ENCODE results near the gene LRRC8C. TPM values are rescaled to one million over a fixed set of nuclear protein-coding genes. Genes with fewer than 3 reads are reported as not detected.

Gene LRRC8C
- total RNA-seq, 1 donor, result 2.2 TPM

DNA sequence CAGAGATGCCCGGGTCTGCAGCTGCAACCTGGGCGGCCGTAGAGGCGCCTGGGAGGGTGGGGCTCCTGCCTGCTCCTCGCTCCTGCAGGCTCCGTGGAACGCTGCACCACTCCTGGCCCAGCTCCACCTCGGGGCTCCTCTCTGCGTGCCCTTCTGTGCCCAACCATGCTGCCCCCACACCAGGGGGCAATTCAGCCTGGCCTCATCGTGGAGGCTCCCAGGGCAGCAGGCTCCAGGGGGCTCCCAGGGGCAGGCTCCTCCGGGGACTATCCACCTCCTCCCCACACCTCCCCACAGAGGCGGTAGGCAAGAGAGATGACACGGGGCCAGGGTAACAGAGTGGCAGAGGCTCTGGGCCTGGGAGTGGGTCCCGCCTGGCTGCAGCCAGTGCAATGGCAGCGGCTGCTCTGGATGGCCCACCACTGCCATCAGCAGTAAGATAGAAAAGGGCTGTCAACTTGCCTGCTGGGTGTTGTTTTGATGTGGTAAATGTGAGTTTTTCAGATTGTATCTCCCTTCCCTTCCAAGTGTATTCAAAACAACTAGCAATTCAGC, 22.4 kb upstream of the LRRC8C start:
- H3K36me3 ChIP-seq (ENCODE audit: insufficient read depth, low read length), result no peaks in the 10 kb centered on the region
- no peak overlapping the region for H2AFZ ChIP-seq (ENCODE audit: low read length)
- TF ChIP-seq, protein P1, sequence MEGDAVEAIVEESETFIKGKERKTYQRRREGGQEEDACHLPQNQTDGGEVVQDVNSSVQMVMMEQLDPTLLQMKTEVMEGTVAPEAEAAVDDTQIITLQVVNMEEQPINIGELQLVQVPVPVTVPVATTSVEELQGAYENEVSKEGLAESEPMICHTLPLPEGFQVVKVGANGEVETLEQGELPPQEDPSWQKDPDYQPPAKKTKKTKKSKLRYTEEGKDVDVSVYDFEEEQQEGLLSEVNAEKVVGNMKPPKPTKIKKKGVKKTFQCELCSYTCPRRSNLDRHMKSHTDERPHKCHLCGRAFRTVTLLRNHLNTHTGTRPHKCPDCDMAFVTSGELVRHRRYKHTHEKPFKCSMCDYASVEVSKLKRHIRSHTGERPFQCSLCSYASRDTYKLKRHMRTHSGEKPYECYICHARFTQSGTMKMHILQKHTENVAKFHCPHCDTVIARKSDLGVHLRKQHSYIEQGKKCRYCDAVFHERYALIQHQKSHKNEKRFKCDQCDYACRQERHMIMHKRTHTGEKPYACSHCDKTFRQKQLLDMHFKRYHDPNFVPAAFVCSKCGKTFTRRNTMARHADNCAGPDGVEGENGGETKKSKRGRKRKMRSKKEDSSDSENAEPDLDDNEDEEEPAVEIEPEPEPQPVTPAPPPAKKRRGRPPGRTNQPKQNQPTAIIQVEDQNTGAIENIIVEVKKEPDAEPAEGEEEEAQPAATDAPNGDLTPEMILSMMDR (IDR thresholded peaks at IDR 0.05; ENCODE audit: extremely low read depth, low read depth, low read length), result no peak
- H4K20me1 ChIP-seq (ENCODE audit: insufficient read depth, low read length), result no peaks in the 10 kb centered on the region
- no peak for DNase-seq (ENCODE audit: insufficient read length, low spot score, missing footprints)
- peaks cover 6% of the 10 kb centered on the region for H3K4me1 ChIP-seq (ENCODE audit: insufficient read depth, low read length)
- no peak overlapping the region for H3K27ac ChIP-seq (ENCODE audit: low read depth, low read length)
- H3K79me2 ChIP-seq (ENCODE audit: insufficient read depth, low read length), result no peaks in the 10 kb centered on the region
- no peak overlapping the region for H3K4me2 ChIP-seq (ENCODE audit: insufficient read depth, low read length)
- H3K9me3 ChIP-seq (ENCODE audit: low read depth, low read length), result no peaks in the 10 kb centered on the region
- H3K4me3 ChIP-seq (ENCODE audit: insufficient read depth, low read length), result no peak overlapping the region
- H3K27me3 ChIP-seq (ENCODE audit: insufficient read depth, low read length), result no peaks in the 10 kb centered on the region

DNA sequence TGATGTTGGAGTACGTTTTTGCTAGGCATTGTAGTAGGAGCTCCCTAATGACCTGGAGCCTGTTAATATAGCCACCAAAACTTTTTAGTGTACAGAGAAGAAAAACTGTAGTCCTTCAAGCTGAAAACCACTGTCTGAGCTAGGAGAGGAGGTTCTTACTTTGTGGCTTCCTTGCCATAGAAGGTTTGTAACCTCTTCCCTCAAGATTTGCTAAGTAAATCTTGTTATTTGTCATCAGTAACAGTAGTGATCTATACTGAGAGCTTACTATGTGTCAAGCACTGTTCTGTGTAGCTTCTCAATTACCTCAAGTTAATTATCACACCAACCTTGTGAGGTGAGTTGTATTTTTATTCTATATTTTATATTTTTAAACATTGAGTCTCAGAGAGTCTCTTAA, 21.2 kb upstream of the LRRC8C start:
- Histone ChIP-seq H3K4me1 (ENCODE audit: insufficient read depth, low read length) (no peaks in the 10 kb centered on the region), H3K36me3 (ENCODE audit: insufficient read depth, low read length) (no peaks in the 10 kb centered on the region), H3K9me3 (ENCODE audit: low read depth, low read length) (no peaks in the 10 kb centered on the region), H3K27ac (ENCODE audit: low read depth, low read length) (no peak overlapping the region), H3K27me3 (ENCODE audit: insufficient read depth, low read length) (no peaks in the 10 kb centered on the region), H3K79me2 (ENCODE audit: insufficient read depth, low read length) (no peaks in the 10 kb centered on the region), H4K20me1 (ENCODE audit: insufficient read depth, low read length) (no peaks in the 10 kb centered on the region), H3K4me2 (ENCODE audit: insufficient read depth, low read length) (no peak overlapping the region), H3K4me3 (ENCODE audit: insufficient read depth, low read length) (no peak overlapping the region), H2AFZ (ENCODE audit: low read length) (no peak overlapping the region)
- TF ChIP-seq, protein P1 (IDR thresholded peaks at IDR 0.05; ENCODE audit: extremely low read depth, low read depth, low read length), result no peak
- DNase-seq (ENCODE audit: insufficient read length, low spot score, missing footprints), result no peak

DNA sequence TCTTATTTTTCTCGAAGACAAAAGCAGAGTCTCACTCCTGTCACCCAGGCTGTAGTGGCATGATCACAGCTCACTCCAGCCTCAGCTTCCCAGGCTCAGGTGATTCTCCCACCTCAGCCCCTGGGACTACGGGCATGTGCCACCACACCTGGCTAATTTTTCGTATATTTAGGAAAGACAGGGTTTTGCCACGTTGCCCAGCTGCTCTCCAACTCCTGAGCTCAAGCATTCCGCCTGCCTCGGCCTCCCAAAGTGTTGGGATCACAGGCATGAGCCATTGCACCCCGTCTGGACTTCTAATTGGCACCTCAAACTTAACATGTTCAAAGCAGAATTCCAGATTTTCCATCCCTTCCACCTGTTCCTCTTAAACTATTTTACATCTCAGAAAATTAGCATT, 19.0 kb upstream of the LRRC8C start:
- Histone ChIP-seq H3K4me3 (ENCODE audit: insufficient read depth, low read length) (no peak overlapping the region), H3K4me1 (ENCODE audit: insufficient read depth, low read length) (no peaks in the 10 kb centered on the region), H4K20me1 (ENCODE audit: insufficient read depth, low read length) (no peaks in the 10 kb centered on the region), H2AFZ (ENCODE audit: low read length) (no peak overlapping the region), H3K27ac (ENCODE audit: low read depth, low read length) (no peak overlapping the region), H3K27me3 (ENCODE audit: insufficient read depth, low read length) (no peaks in the 10 kb centered on the region), H3K36me3 (ENCODE audit: insufficient read depth, low read length) (no peaks in the 10 kb centered on the region), H3K79me2 (ENCODE audit: insufficient read depth, low read length) (no peaks in the 10 kb centered on the region), H3K9me3 (ENCODE audit: low read depth, low read length) (no peaks in the 10 kb centered on the region), H3K4me2 (ENCODE audit: insufficient read depth, low read length) (no peak overlapping the region)
- TF ChIP-seq, protein P1 (IDR thresholded peaks at IDR 0.05; ENCODE audit: extremely low read depth, low read depth, low read length), result no peak
- DNase-seq (ENCODE audit: insufficient read length, low spot score, missing footprints), result no peak

DNA sequence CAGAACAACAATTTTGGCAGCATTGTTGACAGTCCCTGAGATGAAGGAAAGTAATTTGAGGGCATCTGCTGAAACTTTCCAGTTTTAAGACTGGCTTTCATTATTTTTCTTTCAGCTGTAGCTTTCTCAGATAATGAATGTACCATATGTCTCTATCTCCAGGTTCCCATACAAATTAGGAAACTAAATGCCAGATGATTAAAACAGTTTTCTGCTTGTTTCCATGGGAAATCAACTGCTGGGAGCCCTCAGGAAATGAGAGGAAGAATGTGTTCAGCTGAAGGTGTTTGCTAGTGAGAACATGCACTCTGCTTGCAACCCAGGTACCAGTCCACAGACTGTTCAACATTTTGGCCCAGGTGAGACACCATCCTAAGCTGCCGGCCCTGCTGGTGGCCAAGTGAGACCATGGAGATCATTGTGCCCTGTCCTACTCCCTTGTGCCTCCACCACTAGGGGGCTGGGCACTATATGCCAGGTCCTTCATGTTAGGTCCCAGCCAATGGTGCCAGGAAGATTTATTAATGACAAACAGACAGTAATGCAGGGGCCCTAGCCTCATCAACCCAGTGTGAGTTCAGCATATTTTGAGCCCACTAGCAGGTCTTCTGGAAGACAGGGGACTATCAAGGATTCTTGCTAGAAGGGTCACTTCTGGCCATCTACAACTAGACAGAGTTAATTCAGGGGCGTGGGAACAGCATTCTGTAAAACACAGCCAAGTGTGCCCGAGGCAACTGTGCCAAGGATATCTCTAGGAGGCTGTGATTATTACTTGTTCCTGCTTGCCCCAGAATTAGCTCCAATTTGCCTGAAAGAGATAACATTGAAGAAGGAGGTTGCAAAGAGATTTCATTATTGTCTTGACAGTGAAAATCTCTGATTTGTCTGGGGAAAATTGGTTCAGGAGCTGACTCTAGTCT, 17.0 kb upstream of the LRRC8C start:
- Histone ChIP-seq H3K4me2 (ENCODE audit: insufficient read depth, low read length) (no peak overlapping the region), H3K36me3 (ENCODE audit: insufficient read depth, low read length) (no peaks in the 10 kb centered on the region), H3K27ac (ENCODE audit: low read depth, low read length) (no peak overlapping the region), H4K20me1 (ENCODE audit: insufficient read depth, low read length) (no peaks in the 10 kb centered on the region), H3K9me3 (ENCODE audit: low read depth, low read length) (no peaks in the 10 kb centered on the region), H2AFZ (ENCODE audit: low read length) (no peak overlapping the region), H3K4me1 (ENCODE audit: insufficient read depth, low read length) (no peaks in the 10 kb centered on the region), H3K27me3 (ENCODE audit: insufficient read depth, low read length) (no peaks in the 10 kb centered on the region), H3K79me2 (ENCODE audit: insufficient read depth, low read length) (no peaks in the 10 kb centered on the region), H3K4me3 (ENCODE audit: insufficient read depth, low read length) (no peak overlapping the region)
- no peak for DNase-seq (ENCODE audit: insufficient read length, low spot score, missing footprints)
- TF ChIP-seq, protein P1 (IDR thresholded peaks at IDR 0.05; ENCODE audit: extremely low read depth, low read depth, low read length), result peak; percentile 50

Data from osteoblast (primary cell).